ENCODE results near the gene FLNB.

DNA sequence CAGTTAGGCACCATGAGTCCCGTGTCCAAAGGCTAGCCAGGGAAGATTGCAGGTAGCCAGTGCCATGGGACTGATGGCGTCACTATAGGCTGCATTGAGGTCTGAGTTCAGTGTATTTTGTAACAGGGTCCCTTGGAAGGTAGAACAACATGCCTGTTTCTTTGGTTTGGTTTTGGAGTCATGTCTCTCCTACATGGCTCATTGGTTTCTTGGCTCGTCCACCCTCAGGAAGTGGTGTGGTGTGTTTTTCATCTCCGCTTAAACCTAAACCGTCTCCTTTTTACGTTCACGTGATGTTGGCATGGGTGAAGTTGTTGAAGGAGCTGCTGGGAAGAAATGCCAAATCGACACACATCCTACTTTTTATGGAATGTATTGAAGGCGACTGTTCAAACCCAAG, 71.6 kb downstream of the FLNB start:
- TF ChIP-seq, protein P1, sequence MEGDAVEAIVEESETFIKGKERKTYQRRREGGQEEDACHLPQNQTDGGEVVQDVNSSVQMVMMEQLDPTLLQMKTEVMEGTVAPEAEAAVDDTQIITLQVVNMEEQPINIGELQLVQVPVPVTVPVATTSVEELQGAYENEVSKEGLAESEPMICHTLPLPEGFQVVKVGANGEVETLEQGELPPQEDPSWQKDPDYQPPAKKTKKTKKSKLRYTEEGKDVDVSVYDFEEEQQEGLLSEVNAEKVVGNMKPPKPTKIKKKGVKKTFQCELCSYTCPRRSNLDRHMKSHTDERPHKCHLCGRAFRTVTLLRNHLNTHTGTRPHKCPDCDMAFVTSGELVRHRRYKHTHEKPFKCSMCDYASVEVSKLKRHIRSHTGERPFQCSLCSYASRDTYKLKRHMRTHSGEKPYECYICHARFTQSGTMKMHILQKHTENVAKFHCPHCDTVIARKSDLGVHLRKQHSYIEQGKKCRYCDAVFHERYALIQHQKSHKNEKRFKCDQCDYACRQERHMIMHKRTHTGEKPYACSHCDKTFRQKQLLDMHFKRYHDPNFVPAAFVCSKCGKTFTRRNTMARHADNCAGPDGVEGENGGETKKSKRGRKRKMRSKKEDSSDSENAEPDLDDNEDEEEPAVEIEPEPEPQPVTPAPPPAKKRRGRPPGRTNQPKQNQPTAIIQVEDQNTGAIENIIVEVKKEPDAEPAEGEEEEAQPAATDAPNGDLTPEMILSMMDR (IDR thresholded peaks at IDR 0.05; ENCODE audit: poor library complexity): no peak
- no peak for TF ChIP-seq EZH2 (IDR thresholded peaks at IDR 0.05; ENCODE audit: borderline replicate concordance)

All from hepatocyte (in vitro differentiated cells).